Thyroid gland (tissue), 4 donors: Measurements from ENCODE around the gene NDUFA6.
"Not testable (repeated sequence)": the region's sequence is repeated elsewhere in the genome, so short reads cannot be mapped to it uniquely, and the experiment has no call there.

Experiments used
- POLR2A ChIP-seq, 2 donors: fragments of 450-650 bp; IDR thresholded peaks; one replicate each; pipeline ENCODE4 v1.6.1; 2017; ENCODE audit warnings: antibody characterized with exemption in 2 of 2, mild to moderate bottlenecking in 2 of 2, moderate library complexity in 1 of 2
- TF ChIP-seq, protein P1 (sequence below), 6 experiments: fragments of 200-600 bp in 3 of 6; fragments of 450-650 bp in 3 of 6; sonication (generic) in 3 of 6; IDR thresholded peaks; one replicate each; pipeline ENCODE4 v1.5.1; 2016 to 2019; ENCODE audit warnings: antibody characterized with exemption in 6 of 6, mild to moderate bottlenecking in 2 of 6, inconsistent platforms in 1 of 6, moderate library complexity in 1 of 6

DNA sequence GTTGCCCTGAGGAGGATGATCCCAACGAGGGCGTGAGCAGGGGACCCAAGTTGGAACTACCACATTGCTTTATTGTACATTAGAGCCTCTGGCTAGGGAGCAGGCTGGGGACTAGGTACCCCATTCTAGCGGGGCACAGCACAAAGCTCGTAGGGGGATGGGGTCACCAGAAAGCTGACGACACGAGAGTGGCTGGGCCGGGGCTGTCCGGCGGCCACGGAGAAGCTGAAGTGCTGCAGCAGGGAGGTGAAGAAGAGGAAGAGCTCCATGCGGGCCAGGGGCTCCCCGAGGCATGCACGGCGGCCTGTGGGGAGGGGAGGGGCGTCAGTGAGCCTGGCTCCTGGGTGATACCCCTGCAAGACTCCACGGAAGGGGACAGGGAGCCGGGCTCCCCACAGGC lies 49.6 kb upstream of the NDUFA6 start:
- TF ChIP-seq, protein P1, sequence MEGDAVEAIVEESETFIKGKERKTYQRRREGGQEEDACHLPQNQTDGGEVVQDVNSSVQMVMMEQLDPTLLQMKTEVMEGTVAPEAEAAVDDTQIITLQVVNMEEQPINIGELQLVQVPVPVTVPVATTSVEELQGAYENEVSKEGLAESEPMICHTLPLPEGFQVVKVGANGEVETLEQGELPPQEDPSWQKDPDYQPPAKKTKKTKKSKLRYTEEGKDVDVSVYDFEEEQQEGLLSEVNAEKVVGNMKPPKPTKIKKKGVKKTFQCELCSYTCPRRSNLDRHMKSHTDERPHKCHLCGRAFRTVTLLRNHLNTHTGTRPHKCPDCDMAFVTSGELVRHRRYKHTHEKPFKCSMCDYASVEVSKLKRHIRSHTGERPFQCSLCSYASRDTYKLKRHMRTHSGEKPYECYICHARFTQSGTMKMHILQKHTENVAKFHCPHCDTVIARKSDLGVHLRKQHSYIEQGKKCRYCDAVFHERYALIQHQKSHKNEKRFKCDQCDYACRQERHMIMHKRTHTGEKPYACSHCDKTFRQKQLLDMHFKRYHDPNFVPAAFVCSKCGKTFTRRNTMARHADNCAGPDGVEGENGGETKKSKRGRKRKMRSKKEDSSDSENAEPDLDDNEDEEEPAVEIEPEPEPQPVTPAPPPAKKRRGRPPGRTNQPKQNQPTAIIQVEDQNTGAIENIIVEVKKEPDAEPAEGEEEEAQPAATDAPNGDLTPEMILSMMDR (IDR thresholded peaks at IDR 0.05) = not testable (repeated sequence)
- TF ChIP-seq POLR2A (IDR thresholded peaks at IDR 0.05) = not testable (repeated sequence)
